ENCODE results near the gene RTEL1. TPM values are rescaled to one million over a fixed set of nuclear protein-coding genes. Genes with fewer than 3 reads are reported as not detected.
"Not testable (repeated sequence)": the region's sequence is repeated elsewhere in the genome, so short reads cannot be mapped to it uniquely, and the experiment has no call there.

Gene RTEL1
- total RNA-seq, 1 experiment from 2014 or later: 33.4 TPM

- H3K27ac Mint-ChIP-seq: not testable (repeated sequence)
Measured at GRCh38 chr20:63631426-63631825, 26.7 kb upstream of the RTEL1 start.

More at GRCh38 chr20:63631426-63631825, 26.7 kb upstream of the RTEL1 start:
- H4K5ac ChIP-seq (ENCODE audit: insufficient read length, low read depth, low read length); H3K23ac ChIP-seq (ENCODE audit: insufficient read length, low read depth, low read length); H3K27me3 ChIP-seq (ENCODE audit: insufficient read depth, low read length); H3K79me1 ChIP-seq (ENCODE audit: insufficient read depth, low read depth, low read length, poor library complexity, severe bottlenecking); H3K18ac ChIP-seq (ENCODE audit: insufficient read length, low read depth, low read length); H4K8ac ChIP-seq (replicated peaks; ENCODE audit: insufficient read length, low read depth, low read length); H2AFZ ChIP-seq (ENCODE audit: low read length); H3K4me1 Mint-ChIP-seq; H2AK5ac ChIP-seq (ENCODE audit: insufficient read length, low read length); H3K9me3 ChIP-seq (ENCODE audit: control insufficient read depth, low read depth, low read length); H3K4me1 ChIP-seq (ENCODE audit: insufficient read depth, low read length); H4K20me1 ChIP-seq (ENCODE audit: control insufficient read depth, insufficient read depth, insufficient read length); H2BK5ac ChIP-seq (ENCODE audit: insufficient read length, low read length); H3K9me3 Mint-ChIP-seq; H3K14ac ChIP-seq (ENCODE audit: insufficient read depth, low read length); H2BK120ac ChIP-seq (ENCODE audit: low read depth, low read length, poor library complexity, severe bottlenecking); H3T11ph ChIP-seq (ENCODE audit: low read length); H4K91ac ChIP-seq (ENCODE audit: insufficient read length, low read depth, low read length); H3K23me2 ChIP-seq (ENCODE audit: insufficient read length, low read depth, low read length, poor library complexity, severe bottlenecking); H2BK20ac ChIP-seq (ENCODE audit: low read depth, low read length, poor library complexity, severe bottlenecking); H3K36me3 Mint-ChIP-seq (ENCODE audit: insufficient read depth in 1 of 3, low read depth in 3 of 3); H3K4me2 ChIP-seq (ENCODE audit: insufficient read depth, insufficient read length, low read length); H2BK12ac ChIP-seq (ENCODE audit: insufficient read length, low read depth, low read length); H2BK15ac ChIP-seq (ENCODE audit: low read depth, low read length); H3K27me3 Mint-ChIP-seq (ENCODE audit: low read depth); H3K79me2 ChIP-seq (ENCODE audit: insufficient read depth, low read length); H3K56ac ChIP-seq (ENCODE audit: insufficient read length, low read depth, low read length); H3K4ac ChIP-seq (ENCODE audit: low read depth, low read length); H3K9ac ChIP-seq (ENCODE audit: extremely low read depth, insufficient read length, low read length); H3K27ac ChIP-seq (ENCODE audit: insufficient read length, low read depth, low read length); DNase-seq: not testable (repeated sequence)
- WGBS (ENCODE audit: extremely low coverage, insufficient read length, low lambda C conversion rate): no CpG with 5 or more reads among the region's 10 CpGs
- H3K4me3 Mint-ChIP-seq: peak overlapping the region in 1 of 2 experiments; percentile 20; a peak in 1 of 5 replicates
